Gastroesophageal sphincter (tissue), 4 donors: ENCODE data around the gene MON1B. TPM values are rescaled to one million over a fixed set of nuclear protein-coding genes. Genes with fewer than 3 reads are reported as not detected.
"Not testable (repeated sequence)": the region's sequence is repeated elsewhere in the genome, so short reads cannot be mapped to it uniquely, and the experiment has no call there.

Experiments
- ATAC-seq: fragments of 150-250 bp; one replicate; pipeline ENCODE4 v1.9.1; 2016; ENCODE audit warnings: mild to moderate bottlenecking, moderate library complexity
- H3K27ac ChIP-seq, 4 donors: fragments of 200-600 bp; sonication (generic) in 3 of 4; 1 replicate in 3 of 4; 2 replicates in 1 of 4; pipeline ENCODE4 v1.5.1; 2016 to 2019
- H3K27me3 ChIP-seq: fragments of 200-600 bp; sonication (generic); one replicate; pipeline ENCODE4 v1.5.1; 2019
- H3K36me3 ChIP-seq, 2 donors: fragments of 200-600 bp; sonication (generic); one replicate each; pipeline ENCODE4 v1.5.1; 2019; ENCODE audit warnings: control low read depth in 1 of 2
- H3K4me1 ChIP-seq, 3 donors: fragments of 200-600 bp; sonication (generic); 1 replicate in 2 of 3; 2 replicates in 1 of 3; pipeline ENCODE4 v1.5.1; 2016 to 2019; ENCODE audit warnings: control low read depth in 2 of 3
- H3K4me3 ChIP-seq, 2 donors: fragments of 200-600 bp; sonication (generic); one replicate each; pipeline ENCODE4 v1.5.1; 2019; ENCODE audit warnings: mild to moderate bottlenecking in 1 of 2, moderate library complexity in 1 of 2
- H3K9me3 ChIP-seq, 3 donors: fragments of 200-600 bp; sonication (generic); one replicate each; pipeline ENCODE4 v1.5.1; 2017 to 2019; ENCODE audit warnings: control low read depth in 2 of 3
- EP300 ChIP-seq: sonication (generic); formaldehyde crosslinking; IDR thresholded peaks from one replicate; pipeline ENCODE4 v1.6.1; 2017; ENCODE audit warnings: antibody characterized with exemption, mild to moderate bottlenecking
- POLR2A ChIP-seq, 2 donors: fragments of 450-650 bp; IDR thresholded peaks; one replicate each; pipeline ENCODE4 v1.6.1; 2017; ENCODE audit warnings: antibody characterized with exemption in 2 of 2, mild to moderate bottlenecking in 2 of 2, moderate library complexity in 1 of 2
- POLR2AphosphoS5 ChIP-seq: sonication (generic); formaldehyde crosslinking; IDR thresholded peaks from one replicate; pipeline ENCODE4 v1.6.1; 2017; ENCODE audit warnings: antibody characterized with exemption
- WGBS, 2 donors: methylation state at CpG; one replicate each; pipeline ENCODE4 v1.1.5; 2018; ENCODE audit warnings: low coverage in 1 of 2; 5-methylcytosine and 5-hydroxymethylcytosine counted together
- total RNA-seq, 4 donors: library from RNA; depleted of rRNA; stranded (reverse); fragments of >200 nt; gene quantifications; one replicate each; pipeline ENCODE4 v1.1.0, GENCODE V29; 2016
- TF ChIP-seq, protein P1 (sequence below), 4 experiments: fragments of 200-600 bp in 2 of 4; fragments of 450-650 bp in 2 of 4; sonication (generic) in 1 of 4; IDR thresholded peaks; one replicate each; pipeline ENCODE4 v1.5.1; 2017 to 2019; ENCODE audit warnings: antibody characterized with exemption in 4 of 4, mild to moderate bottlenecking in 2 of 4, moderate library complexity in 2 of 4

The MON1B gene
- total RNA-seq, 4 donors from 2014 or later, result 19.1 to 26.1 (median 23.3) TPM

DNA sequence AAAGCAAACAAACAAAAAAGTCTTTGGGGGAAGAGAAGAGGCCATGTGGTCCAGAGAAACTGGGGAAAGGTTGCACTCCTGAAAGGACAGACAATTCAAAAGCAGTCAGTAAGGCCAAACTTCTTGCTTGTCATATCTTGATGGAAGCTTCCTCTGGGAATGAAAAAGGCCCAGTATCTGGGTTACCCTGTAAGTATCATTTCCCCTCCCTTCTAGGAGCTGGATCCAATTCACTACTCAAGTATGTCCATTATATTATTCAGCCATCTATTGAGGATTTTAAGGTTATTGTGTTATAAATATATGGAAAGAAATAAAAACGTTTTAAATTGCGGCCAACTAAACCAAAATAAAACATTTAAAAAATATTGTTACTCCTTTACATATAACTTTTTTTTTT, 26.0 kb upstream of the MON1B start:
- Histone ChIP-seq H3K9me3 (no peaks in the 10 kb centered on the region), H3K4me3 (no peak overlapping the region), H3K27me3 (peaks cover 27% of the 10 kb centered on the region), H3K4me1 (no peaks in the 10 kb centered on the region), H3K36me3 (no peaks in the 10 kb centered on the region), H3K27ac (no peak overlapping the region)
- TF ChIP-seq POLR2A (IDR thresholded peaks at IDR 0.05), result no peak
- TF ChIP-seq, protein P1, sequence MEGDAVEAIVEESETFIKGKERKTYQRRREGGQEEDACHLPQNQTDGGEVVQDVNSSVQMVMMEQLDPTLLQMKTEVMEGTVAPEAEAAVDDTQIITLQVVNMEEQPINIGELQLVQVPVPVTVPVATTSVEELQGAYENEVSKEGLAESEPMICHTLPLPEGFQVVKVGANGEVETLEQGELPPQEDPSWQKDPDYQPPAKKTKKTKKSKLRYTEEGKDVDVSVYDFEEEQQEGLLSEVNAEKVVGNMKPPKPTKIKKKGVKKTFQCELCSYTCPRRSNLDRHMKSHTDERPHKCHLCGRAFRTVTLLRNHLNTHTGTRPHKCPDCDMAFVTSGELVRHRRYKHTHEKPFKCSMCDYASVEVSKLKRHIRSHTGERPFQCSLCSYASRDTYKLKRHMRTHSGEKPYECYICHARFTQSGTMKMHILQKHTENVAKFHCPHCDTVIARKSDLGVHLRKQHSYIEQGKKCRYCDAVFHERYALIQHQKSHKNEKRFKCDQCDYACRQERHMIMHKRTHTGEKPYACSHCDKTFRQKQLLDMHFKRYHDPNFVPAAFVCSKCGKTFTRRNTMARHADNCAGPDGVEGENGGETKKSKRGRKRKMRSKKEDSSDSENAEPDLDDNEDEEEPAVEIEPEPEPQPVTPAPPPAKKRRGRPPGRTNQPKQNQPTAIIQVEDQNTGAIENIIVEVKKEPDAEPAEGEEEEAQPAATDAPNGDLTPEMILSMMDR (IDR thresholded peaks at IDR 0.05), result no peak
- no peak for TF ChIP-seq EP300
- no peak for TF ChIP-seq POLR2AphosphoS5
- WGBS, 2 donors, result 76 to 92% methylated on average over 2 of the region's 2 CpGs
- ATAC-seq, result no peak

GRCh38 chr16:77165536-77166236, 25.3 kb upstream of the MON1B start:
- not testable (repeated sequence) for H3K36me3 ChIP-seq, H3K4me3 ChIP-seq, H3K4me1 ChIP-seq, ATAC-seq, H3K9me3 ChIP-seq, H3K27ac ChIP-seq
- WGBS, 2 donors, result 75% methylated on average over 9 of the region's 9 CpGs; no CpG with 5 or more reads in 1 of the 2 donors
- H3K27me3 ChIP-seq, result peaks cover 34% of the 10 kb centered on the region

DNA sequence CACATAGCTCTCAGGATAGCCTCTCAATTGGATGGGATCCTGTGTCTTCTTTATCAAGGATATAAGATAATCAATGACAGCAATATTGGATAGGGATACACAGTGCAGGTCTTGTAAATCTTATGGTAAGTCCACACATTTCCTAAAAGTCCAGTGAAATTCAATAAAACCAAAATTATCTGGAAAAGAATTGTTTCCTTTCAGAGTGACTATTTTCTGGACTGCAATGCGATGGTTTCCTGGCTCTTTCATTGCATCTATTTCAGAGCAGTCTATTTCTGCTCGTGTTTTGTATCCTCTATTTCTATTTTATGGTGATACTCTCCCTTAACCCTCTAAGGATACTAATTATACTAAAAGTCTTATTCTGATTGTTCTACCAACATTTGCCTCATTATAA, 24.3 kb upstream of the MON1B start:
- Histone ChIP-seq H3K4me1 (no peaks in the 10 kb centered on the region), H3K4me3 (no peak overlapping the region), H3K27ac (no peak overlapping the region), H3K9me3 (no peaks in the 10 kb centered on the region), H3K36me3 (no peaks in the 10 kb centered on the region), H3K27me3 (peaks cover 37% of the 10 kb centered on the region)
- ATAC-seq, result no peak
- TF ChIP-seq POLR2A (IDR thresholded peaks at IDR 0.05) (no peak), POLR2AphosphoS5 (no peak), EP300 (no peak)
- TF ChIP-seq, protein P1 (IDR thresholded peaks at IDR 0.05), result no peak
- 51 to 61% methylated on average over 2 of the region's 2 CpGs for WGBS, 2 donors

DNA sequence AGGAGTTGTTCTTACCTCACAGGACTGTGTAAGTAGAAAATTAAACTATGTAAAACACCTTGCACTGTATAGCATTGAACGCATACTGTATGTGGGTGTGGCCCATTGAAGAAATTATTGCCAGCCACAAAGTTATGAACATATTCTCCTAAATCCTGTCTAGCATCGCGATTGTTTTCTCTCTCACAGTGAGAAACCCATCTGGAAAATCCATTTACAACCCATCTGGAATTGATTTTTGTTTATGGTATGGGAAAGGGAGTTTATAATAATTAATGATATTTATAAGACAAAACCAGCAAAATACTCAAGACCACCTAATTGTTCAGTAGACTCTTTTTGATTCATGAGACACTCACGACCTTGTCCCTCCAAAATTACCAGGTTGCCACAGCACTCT, 22.1 kb upstream of the MON1B start:
- Histone ChIP-seq H3K9me3 (no peaks in the 10 kb centered on the region), H3K4me1 (no peaks in the 10 kb centered on the region)
- no peak for ATAC-seq

DNA sequence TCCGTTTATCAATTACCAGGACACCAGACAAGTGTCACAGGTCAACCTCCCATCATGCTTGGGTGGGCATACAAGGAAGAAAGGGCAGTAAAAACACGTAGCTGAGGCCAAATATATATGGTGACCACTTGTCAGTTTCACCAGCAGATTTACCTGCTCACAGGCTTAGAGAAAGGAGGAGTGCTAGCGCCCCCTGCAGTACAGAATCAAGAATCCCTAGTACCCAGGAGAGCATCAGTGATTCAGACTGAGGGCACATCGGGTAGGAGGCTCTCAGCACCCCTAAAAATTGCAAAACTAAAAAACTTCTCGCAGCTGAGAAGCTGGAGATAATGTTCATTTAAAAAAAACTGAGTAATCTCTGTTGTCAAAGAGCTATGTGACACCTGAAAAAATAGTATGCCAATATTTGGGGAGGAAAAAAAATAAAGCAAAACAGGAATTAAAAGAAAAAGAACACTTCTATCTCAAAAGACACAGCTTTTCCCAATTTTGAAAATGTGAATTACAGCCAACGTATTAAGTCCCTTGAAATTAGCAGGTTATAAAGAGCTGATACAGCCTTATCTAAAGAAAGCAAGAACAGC, 21.2 kb upstream of the MON1B start:
- Histone ChIP-seq H3K27ac (no peak overlapping the region), H3K36me3 (no peaks in the 10 kb centered on the region), H3K4me3 (no peak overlapping the region), H3K9me3 (no peaks in the 10 kb centered on the region), H3K4me1 (no peaks in the 10 kb centered on the region), H3K27me3 (peaks cover 44% of the 10 kb centered on the region)
- no peak for ATAC-seq
- 12% methylated on average over 6 of the region's 6 CpGs for WGBS, 2 donors
- no peak for TF ChIP-seq EP300
- TF ChIP-seq POLR2A (IDR thresholded peaks at IDR 0.05), result no peak
- TF ChIP-seq, protein P1 (IDR thresholded peaks at IDR 0.05), result peak in 1 of 4 experiments; percentile 46
- TF ChIP-seq POLR2AphosphoS5, result no peak

More for the DNA sequence above, 22.1 kb upstream of the MON1B start:
- TF ChIP-seq EP300 (no peak), POLR2A (IDR thresholded peaks at IDR 0.05) (no peak), POLR2AphosphoS5 (no peak)
- TF ChIP-seq, protein P1 (IDR thresholded peaks at IDR 0.05), result no peak
- Histone ChIP-seq H3K27ac (no peak overlapping the region), H3K27me3 (peaks cover 37% of the 10 kb centered on the region), H3K4me3 (no peak overlapping the region), H3K36me3 (no peaks in the 10 kb centered on the region)
- 60 to 74% methylated on average over 4 of the region's 4 CpGs for WGBS, 2 donors
